GM18498 (cell line): ENCODE measurements around the gene MRPS6.

Experiments used
- ATAC-seq: cut with Tn5 transposase; IDR thresholded peaks from one replicate; pipeline ENCODE4 v1.9.1; 2021; ENCODE audit warnings: mild to moderate bottlenecking, moderate library complexity; ENCODE audit not compliant: unreplicated experiment

The MRPS6 gene

GRCh38 chr21:34177919-34178567, 104.7 kb downstream of the MRPS6 start:
- no peak for ATAC-seq

GRCh38 chr21:34179204-34179935, 106.0 kb downstream of the MRPS6 start:
- ATAC-seq: no peak

GRCh38 chr21:34180407-34180806, 107.0 kb downstream of the MRPS6 start:
- no peak for ATAC-seq

GRCh38 chr21:34180826-34181359, 107.5 kb downstream of the MRPS6 start:
- no peak for ATAC-seq

- no peak for ATAC-seq
Observed at GRCh38 chr21:34181431-34182039, 108.2 kb downstream of the MRPS6 start.

GRCh38 chr21:34182436-34182835, 109.1 kb downstream of the MRPS6 start:
- no peak for ATAC-seq

GRCh38 chr21:34183331-34183928, 110.1 kb downstream of the MRPS6 start:
- ATAC-seq: no peak

- no peak for ATAC-seq
Observed at GRCh38 chr21:34184232-34184631, 110.9 kb downstream of the MRPS6 start.

- ATAC-seq: no peak
Observed at GRCh38 chr21:34185026-34185750, 111.8 kb downstream of the MRPS6 start.

GRCh38 chr21:34186109-34186719, 112.8 kb downstream of the MRPS6 start:
- ATAC-seq: no peak

- ATAC-seq: no peak
Observed at GRCh38 chr21:34187935-34188334, 114.6 kb downstream of the MRPS6 start.

GRCh38 chr21:34189506-34189905, 116.1 kb downstream of the MRPS6 start:
- no peak for ATAC-seq

GRCh38 chr21:34190576-34191321, 117.4 kb downstream of the MRPS6 start:
- no peak for ATAC-seq

GRCh38 chr21:34191876-34192275, 118.5 kb downstream of the MRPS6 start:
- ATAC-seq: no peak
